GM23338 (cell line): Measurements from ENCODE around the gene DDX23. TPM values are rescaled to one million over a fixed set of nuclear protein-coding genes. Genes with fewer than 3 reads are reported as not detected.

Experiments used
- ATAC-seq: fragments of 200-7000 bp; cut with Tn5 transposase; 3 replicates; pipeline ENCODE4 v1.9.1; 2020
- DNase-seq: peaks from one replicate; pipeline ENCODE4 v3.0.0-alpha.2; 2015; ENCODE audit warnings: low spot score
- H2AFZ ChIP-seq: fragments of 200-600 bp; sonication (generic); 2 replicates; pipeline ENCODE4 v1.8.0; 2016; ENCODE audit warnings: antibody characterized with exemption, mild to moderate bottlenecking, moderate library complexity
- H3F3A ChIP-seq: fragments of 200-600 bp; sonication (generic); replicated peaks from 2 replicates; pipeline ENCODE4 v1.8.0; 2017; ENCODE audit warnings: antibody characterized with exemption, mixed run types, low read depth
- H3K27ac ChIP-seq: fragments of 200-600 bp; sonication (generic); 2 replicates; pipeline ENCODE4 v1.6.1; 2016; ENCODE audit warnings: low read depth
- H3K27me3 ChIP-seq: fragments of 200-600 bp; sonication (generic); 2 replicates; pipeline ENCODE4 v1.8.0; 2016; ENCODE audit warnings: mild to moderate bottlenecking, mixed run types, moderate library complexity; ENCODE audit not compliant: insufficient read depth
- H3K36me3 ChIP-seq: fragments of 200-600 bp; sonication (generic); 2 replicates; pipeline ENCODE4 v1.8.0; 2016; ENCODE audit warnings: mild to moderate bottlenecking; ENCODE audit not compliant: insufficient read depth
- H3K4me1 ChIP-seq: fragments of 200-600 bp; sonication (generic); 2 replicates; pipeline ENCODE4 v1.8.0; 2016; ENCODE audit warnings: mild to moderate bottlenecking, moderate library complexity; ENCODE audit not compliant: insufficient read depth
- H3K4me2 ChIP-seq: fragments of 200-600 bp; sonication (generic); 2 replicates; pipeline ENCODE4 v1.7.1; 2017; ENCODE audit warnings: mixed run types
- H3K4me3 ChIP-seq: fragments of 200-600 bp; sonication (generic); 2 replicates; pipeline ENCODE4 v1.6.1; 2016; ENCODE audit warnings: mixed run types
- H3K79me2 ChIP-seq: fragments of 200-600 bp; sonication (generic); replicated peaks from 2 replicates; pipeline ENCODE4 v1.8.0; 2017; ENCODE audit warnings: mild to moderate bottlenecking; ENCODE audit not compliant: insufficient read depth
- H3K9me2 ChIP-seq: fragments of 200-600 bp; sonication (generic); 2 replicates; pipeline ENCODE4 v1.8.0; 2017; ENCODE audit not compliant: insufficient read depth
- H4K20me1 ChIP-seq: fragments of 200-600 bp; sonication (generic); replicated peaks from 2 replicates; pipeline ENCODE4 v1.8.0; 2017; ENCODE audit warnings: mild to moderate bottlenecking; ENCODE audit not compliant: insufficient read depth
- H3K27ac Mint-ChIP-seq: 2 replicates; pipeline ENCODE4 v1.8.0; 2020; ENCODE audit warnings: inconsistent platforms, mild to moderate bottlenecking, moderate library complexity, mixed read lengths
- H3K27me3 Mint-ChIP-seq: 3 replicates; pipeline ENCODE4 v1.8.0; 2022; ENCODE audit warnings: low read depth, mild to moderate bottlenecking, moderate library complexity, mixed read lengths, inconsistent platforms; ENCODE audit not compliant: insufficient read depth, poor library complexity
- H3K36me3 Mint-ChIP-seq: 3 replicates; pipeline ENCODE4 v1.8.0; 2021; ENCODE audit warnings: low read depth, mild to moderate bottlenecking, inconsistent platforms, moderate library complexity, mixed read lengths
- H3K4me1 Mint-ChIP-seq: 3 replicates; pipeline ENCODE4 v1.8.0; 2020; ENCODE audit warnings: mild to moderate bottlenecking, inconsistent platforms, mixed read lengths
- H3K4me3 Mint-ChIP-seq: 3 replicates; pipeline ENCODE4 v1.8.0; 2021; ENCODE audit warnings: moderate library complexity, mild to moderate bottlenecking, inconsistent platforms, mixed read lengths
- H3K9me3 Mint-ChIP-seq: 3 replicates; pipeline ENCODE4 v1.8.0; 2020; ENCODE audit warnings: moderate library complexity, mild to moderate bottlenecking, inconsistent platforms, mixed read lengths
- EZH2 ChIP-seq: fragments of 200-600 bp; sonication (generic); IDR thresholded peaks from one replicate; pipeline ENCODE4 v1.8.0; 2017; ENCODE audit warnings: antibody characterized with exemption, mild to moderate bottlenecking, low read depth; ENCODE audit not compliant: unreplicated experiment
- EZH2phosphoT487 ChIP-seq: fragments of 200-600 bp; sonication (generic); IDR thresholded peaks from one replicate; pipeline ENCODE4 v1.8.1; 2018; ENCODE audit warnings: antibody characterized with exemption; ENCODE audit not compliant: unreplicated experiment
- JUNB ChIP-seq: IDR thresholded peaks from one replicate; pipeline ENCODE4 v1.6.1; 2016; ENCODE audit warnings: antibody characterized with exemption; ENCODE audit not compliant: unreplicated experiment
- STAT1 ChIP-seq: IDR thresholded peaks from one replicate; pipeline ENCODE4 v1.6.1; 2016; ENCODE audit warnings: antibody characterized with exemption; ENCODE audit not compliant: unreplicated experiment
- ZNF331 ChIP-seq: fragments of 250-450 bp; sonication (Bioruptor Pico); IDR thresholded peaks from 2 replicates; pipeline ENCODE4 v1.5.0; 2020; ENCODE audit warnings: low read depth, mild to moderate bottlenecking, moderate library complexity
- polyA plus RNA-seq: library from polyadenylated mRNA; unstranded; fragments of >200 nt; fragmentation: Nextera tagmentation; extraction: Ambion mirVana; gene quantifications from 2 replicates; pipeline ENCODE4 v1.2.1, GENCODE V29; 2016
- total RNA-seq: library from RNA; depleted of rRNA; stranded (reverse); fragments of >200 nt; shearing (Covaris generic); gene quantifications from 2 replicates; pipeline ENCODE4 v1.2.3, GENCODE V29; 2014
- TF ChIP-seq, protein P1 (sequence below), 2 experiments: fragments of 200-600 bp in 1 of 2; sonication (generic) in 1 of 2; conservative IDR thresholded peaks; 2 replicates each; pipeline versions ENCODE4 v1.5.1 to v1.6.1; 2016 to 2017; ENCODE audit warnings: antibody characterized with exemption in 2 of 2, low read depth in 2 of 2, mild to moderate bottlenecking in 2 of 2, moderate library complexity in 1 of 2
- TF ChIP-seq, protein P2 (sequence below): IDR thresholded peaks from 2 replicates; pipeline ENCODE4 v1.6.1; 2016; ENCODE audit warnings: antibody characterized with exemption
- TF ChIP-seq, protein P3 (sequence below): IDR thresholded peaks from one replicate; pipeline ENCODE4 v1.6.1; 2018; ENCODE audit warnings: antibody characterized with exemption; ENCODE audit not compliant: unreplicated experiment

The DDX23 gene
- total and polyA plus RNA-seq, 2 experiments from 2014 or later = 31.7 to 78.5 TPM

DNA sequence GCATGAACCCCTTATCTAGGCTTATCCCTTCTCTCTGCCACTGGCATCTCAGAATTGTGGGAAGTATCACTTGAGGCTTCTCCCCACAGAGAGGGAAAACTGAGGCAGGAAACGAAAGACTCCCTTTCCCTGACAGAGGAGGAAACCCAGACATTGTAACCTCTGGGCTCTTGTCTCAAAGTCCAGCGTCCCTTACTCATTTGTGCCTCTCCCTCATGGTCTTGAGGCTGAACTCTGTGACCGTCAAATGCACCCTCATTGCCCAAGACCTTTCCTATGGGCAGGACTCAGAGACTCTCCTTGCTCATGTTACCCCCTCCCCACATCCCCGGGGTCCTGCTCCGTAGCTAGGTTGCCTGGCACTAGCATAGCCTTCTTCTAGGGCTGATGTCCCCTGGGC, 29.8 kb downstream of the DDX23 start (continued):
- TF ChIP-seq EZH2phosphoT487 = no peak
- TF ChIP-seq ZNF331 (CRISPR knock-in tag) = no peak
- TF ChIP-seq, protein P1, sequence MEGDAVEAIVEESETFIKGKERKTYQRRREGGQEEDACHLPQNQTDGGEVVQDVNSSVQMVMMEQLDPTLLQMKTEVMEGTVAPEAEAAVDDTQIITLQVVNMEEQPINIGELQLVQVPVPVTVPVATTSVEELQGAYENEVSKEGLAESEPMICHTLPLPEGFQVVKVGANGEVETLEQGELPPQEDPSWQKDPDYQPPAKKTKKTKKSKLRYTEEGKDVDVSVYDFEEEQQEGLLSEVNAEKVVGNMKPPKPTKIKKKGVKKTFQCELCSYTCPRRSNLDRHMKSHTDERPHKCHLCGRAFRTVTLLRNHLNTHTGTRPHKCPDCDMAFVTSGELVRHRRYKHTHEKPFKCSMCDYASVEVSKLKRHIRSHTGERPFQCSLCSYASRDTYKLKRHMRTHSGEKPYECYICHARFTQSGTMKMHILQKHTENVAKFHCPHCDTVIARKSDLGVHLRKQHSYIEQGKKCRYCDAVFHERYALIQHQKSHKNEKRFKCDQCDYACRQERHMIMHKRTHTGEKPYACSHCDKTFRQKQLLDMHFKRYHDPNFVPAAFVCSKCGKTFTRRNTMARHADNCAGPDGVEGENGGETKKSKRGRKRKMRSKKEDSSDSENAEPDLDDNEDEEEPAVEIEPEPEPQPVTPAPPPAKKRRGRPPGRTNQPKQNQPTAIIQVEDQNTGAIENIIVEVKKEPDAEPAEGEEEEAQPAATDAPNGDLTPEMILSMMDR (conservative IDR thresholded peaks at IDR 0.05; ENCODE audit: low read depth in 2 of 2) = no peak

DNA sequence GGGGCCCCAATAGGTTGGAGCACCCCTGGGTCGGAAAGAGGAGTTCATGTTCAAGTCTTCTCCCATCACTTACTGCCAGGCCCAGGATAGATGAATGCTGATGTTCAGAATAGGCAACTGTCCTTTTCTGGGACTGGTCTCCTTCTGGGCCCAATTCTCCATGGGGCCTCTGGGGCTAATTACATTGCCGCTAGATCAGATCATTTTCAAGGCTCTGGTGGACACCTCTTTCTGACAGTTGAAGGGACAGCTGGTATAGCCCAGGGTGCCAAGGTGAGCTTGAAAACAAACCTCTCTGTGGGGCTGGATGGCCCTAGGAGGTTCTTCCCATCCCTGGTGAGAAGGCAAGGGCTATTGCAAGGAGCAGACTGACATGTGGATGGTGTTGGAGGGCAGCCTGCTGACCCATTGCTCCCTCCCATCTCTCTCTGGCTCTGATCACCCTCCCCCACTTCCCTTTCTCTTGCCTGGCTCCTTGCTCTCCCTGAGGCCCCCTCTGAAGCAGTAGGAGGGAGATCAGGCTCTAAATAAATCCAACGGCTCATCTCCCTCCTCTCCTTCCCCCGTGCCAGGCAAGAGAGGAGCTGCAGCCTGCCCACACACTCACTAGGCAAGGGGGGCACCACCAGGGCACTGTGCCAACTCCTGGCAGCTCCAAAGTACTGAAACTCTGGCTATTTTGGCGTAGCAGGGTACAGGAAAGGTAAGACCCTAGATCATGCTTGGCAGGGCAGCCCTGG, 31.8 kb downstream of the DDX23 start:
- Histone ChIP-seq H3K4me3 (0 out of 2 replicates have a peak overlapping the region, but pooled peaks have one; percentile 85), H3F3A (no peaks in the 10 kb centered on the region; the same call in 1 of the 2 replicates), H4K20me1 (no peaks in the 10 kb centered on the region; the same call in 1 of the 2 replicates), H3K36me3 (no peaks in the 10 kb centered on the region), H3K79me2 (no peaks in the 10 kb centered on the region), H2AFZ (no peak overlapping the region), H3K27ac (no peak overlapping the region), H3K27me3 (peaks cover 60% of the 10 kb centered on the region), H3K9me2 (no peaks in the 10 kb centered on the region), H3K4me1 (peaks cover 17% of the 10 kb centered on the region), H3K4me2 (peak overlapping the region; percentile 86; the same call in 1 of the 2 replicates)
- DNase-seq (no peak), ATAC-seq (no peak)
- Mint-ChIP-seq H3K27me3 (peaks cover 51% of the 10 kb centered on the region), H3K4me3 (peak overlapping the region; percentile 45; the same call in 1 of the 3 replicates), H3K9me3 (no peaks in the 10 kb centered on the region), H3K27ac (no peak overlapping the region), H3K36me3 (peaks cover 1% of the 10 kb centered on the region; the same call in 1 of the 3 replicates), H3K4me1 (peaks cover 48% of the 10 kb centered on the region)
- TF ChIP-seq, protein P2, sequence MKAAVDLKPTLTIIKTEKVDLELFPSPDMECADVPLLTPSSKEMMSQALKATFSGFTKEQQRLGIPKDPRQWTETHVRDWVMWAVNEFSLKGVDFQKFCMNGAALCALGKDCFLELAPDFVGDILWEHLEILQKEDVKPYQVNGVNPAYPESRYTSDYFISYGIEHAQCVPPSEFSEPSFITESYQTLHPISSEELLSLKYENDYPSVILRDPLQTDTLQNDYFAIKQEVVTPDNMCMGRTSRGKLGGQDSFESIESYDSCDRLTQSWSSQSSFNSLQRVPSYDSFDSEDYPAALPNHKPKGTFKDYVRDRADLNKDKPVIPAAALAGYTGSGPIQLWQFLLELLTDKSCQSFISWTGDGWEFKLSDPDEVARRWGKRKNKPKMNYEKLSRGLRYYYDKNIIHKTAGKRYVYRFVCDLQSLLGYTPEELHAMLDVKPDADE = no peak
- TF ChIP-seq EZH2phosphoT487 = no peak

DNA sequence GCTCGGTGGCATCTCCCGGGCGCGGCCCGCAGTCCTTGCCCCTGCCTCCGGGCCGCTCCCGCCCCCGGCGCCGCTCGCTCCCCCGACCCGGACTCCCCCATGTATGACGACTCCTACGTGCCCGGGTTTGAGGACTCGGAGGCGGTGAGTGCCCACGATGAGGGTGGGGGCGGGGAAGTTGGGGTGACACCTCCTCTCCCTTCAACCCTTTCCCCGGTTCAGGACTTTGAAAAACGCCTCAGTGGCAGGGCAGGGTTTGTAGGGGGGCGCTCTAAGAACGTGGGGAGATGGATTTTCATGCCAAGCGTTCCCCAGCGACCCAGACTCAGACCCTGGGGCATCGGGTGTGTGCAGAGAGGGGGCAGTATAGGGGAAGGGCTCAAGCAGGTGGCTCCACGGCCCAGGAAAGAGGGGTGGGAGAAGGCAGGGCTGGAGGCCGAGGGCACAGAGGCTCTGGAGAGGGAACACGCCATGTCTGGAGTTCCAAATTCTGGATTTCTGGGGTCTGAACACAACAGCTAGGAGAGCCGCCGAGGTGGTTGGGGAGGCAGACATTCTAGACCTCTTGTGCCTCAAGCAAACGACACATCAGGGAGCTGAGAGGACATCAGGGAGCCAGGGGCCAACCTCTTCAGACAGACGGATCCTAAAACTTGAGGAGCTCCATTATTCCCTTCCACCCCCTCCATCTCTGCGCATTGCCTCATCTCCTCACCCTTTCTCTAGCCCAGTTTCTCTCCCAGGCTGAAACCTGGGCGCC, 33.0 kb downstream of the DDX23 start:
- Histone ChIP-seq H3K27ac (no peak overlapping the region), H3K79me2 (no peaks in the 10 kb centered on the region)
- no peak overlapping the region for H3K27ac Mint-ChIP-seq
- TF ChIP-seq JUNB (no peak), EZH2phosphoT487 (no peak), STAT1 (no peak), EZH2 (peak; percentile 28)
- TF ChIP-seq, protein P3, sequence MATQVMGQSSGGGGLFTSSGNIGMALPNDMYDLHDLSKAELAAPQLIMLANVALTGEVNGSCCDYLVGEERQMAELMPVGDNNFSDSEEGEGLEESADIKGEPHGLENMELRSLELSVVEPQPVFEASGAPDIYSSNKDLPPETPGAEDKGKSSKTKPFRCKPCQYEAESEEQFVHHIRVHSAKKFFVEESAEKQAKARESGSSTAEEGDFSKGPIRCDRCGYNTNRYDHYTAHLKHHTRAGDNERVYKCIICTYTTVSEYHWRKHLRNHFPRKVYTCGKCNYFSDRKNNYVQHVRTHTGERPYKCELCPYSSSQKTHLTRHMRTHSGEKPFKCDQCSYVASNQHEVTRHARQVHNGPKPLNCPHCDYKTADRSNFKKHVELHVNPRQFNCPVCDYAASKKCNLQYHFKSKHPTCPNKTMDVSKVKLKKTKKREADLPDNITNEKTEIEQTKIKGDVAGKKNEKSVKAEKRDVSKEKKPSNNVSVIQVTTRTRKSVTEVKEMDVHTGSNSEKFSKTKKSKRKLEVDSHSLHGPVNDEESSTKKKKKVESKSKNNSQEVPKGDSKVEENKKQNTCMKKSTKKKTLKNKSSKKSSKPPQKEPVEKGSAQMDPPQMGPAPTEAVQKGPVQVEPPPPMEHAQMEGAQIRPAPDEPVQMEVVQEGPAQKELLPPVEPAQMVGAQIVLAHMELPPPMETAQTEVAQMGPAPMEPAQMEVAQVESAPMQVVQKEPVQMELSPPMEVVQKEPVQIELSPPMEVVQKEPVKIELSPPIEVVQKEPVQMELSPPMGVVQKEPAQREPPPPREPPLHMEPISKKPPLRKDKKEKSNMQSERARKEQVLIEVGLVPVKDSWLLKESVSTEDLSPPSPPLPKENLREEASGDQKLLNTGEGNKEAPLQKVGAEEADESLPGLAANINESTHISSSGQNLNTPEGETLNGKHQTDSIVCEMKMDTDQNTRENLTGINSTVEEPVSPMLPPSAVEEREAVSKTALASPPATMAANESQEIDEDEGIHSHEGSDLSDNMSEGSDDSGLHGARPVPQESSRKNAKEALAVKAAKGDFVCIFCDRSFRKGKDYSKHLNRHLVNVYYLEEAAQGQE = no peak
- TF ChIP-seq, protein P1 (conservative IDR thresholded peaks at IDR 0.05; ENCODE audit: low read depth in 2 of 2) = peak; percentile 73

More for the DNA sequence above, 33.0 kb downstream of the DDX23 start:
- peaks cover 52% of the 10 kb centered on the region for H3K27me3 Mint-ChIP-seq
- peak overlapping the region; percentile 84 for H3K4me3 Mint-ChIP-seq
- no peaks in the 10 kb centered on the region; the same call in 1 of the 2 replicates for H4K20me1 ChIP-seq
- H3K9me3 Mint-ChIP-seq = no peaks in the 10 kb centered on the region
- H3K4me2 ChIP-seq = peak overlapping the region; percentile 86
- peaks cover 70% of the 10 kb centered on the region for H3K27me3 ChIP-seq
- peaks cover 17% of the 10 kb centered on the region for H3K4me1 ChIP-seq
- DNase-seq (peak; percentile 89), ATAC-seq (peak; percentile 12)
- H3K36me3 Mint-ChIP-seq = no peaks in the 10 kb centered on the region
- H3K4me1 Mint-ChIP-seq = peaks cover 42% of the 10 kb centered on the region
- peak overlapping the region; percentile 85 for H3K4me3 ChIP-seq
- no peaks in the 10 kb centered on the region for H3K9me2 ChIP-seq
- H2AFZ ChIP-seq = peak overlapping the region; percentile 72
- H3K36me3 ChIP-seq = no peaks in the 10 kb centered on the region
- H3F3A ChIP-seq = no peaks in the 10 kb centered on the region; the same call in 1 of the 2 replicates
